ENCODE results near the gene ABL1.

Gene ABL1

DNA sequence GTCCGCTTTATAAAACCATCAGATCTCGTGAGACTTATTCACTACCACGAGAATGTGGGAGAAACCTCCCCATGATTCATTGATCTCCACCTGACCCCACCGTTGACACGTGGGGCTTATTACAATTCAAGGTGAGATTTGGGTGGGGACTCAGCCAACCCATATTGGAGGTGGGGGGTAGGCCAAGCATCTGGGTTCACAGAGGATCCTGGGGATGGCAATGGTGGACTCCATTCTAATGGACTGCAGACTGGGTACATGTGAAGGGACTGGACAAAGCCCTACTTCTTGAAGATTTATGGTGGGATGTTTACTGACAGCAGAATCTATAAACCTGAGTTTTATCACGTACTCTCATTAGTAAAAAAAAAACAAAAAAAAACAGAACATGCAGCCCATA is 46.5 kb downstream of the ABL1 start:
- no peaks in the 10 kb centered on the region for H3K36me3 ChIP-seq (ENCODE audit: insufficient read depth)
- H3K27ac ChIP-seq: no peak overlapping the region
- TF ChIP-seq, protein P1, sequence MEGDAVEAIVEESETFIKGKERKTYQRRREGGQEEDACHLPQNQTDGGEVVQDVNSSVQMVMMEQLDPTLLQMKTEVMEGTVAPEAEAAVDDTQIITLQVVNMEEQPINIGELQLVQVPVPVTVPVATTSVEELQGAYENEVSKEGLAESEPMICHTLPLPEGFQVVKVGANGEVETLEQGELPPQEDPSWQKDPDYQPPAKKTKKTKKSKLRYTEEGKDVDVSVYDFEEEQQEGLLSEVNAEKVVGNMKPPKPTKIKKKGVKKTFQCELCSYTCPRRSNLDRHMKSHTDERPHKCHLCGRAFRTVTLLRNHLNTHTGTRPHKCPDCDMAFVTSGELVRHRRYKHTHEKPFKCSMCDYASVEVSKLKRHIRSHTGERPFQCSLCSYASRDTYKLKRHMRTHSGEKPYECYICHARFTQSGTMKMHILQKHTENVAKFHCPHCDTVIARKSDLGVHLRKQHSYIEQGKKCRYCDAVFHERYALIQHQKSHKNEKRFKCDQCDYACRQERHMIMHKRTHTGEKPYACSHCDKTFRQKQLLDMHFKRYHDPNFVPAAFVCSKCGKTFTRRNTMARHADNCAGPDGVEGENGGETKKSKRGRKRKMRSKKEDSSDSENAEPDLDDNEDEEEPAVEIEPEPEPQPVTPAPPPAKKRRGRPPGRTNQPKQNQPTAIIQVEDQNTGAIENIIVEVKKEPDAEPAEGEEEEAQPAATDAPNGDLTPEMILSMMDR (conservative IDR thresholded peaks at IDR 0.05; ENCODE audit: low read depth, low read length): no peak
- H2AFZ ChIP-seq (ENCODE audit: low read depth): no peak overlapping the region
- no peak overlapping the region for H3K4me2 ChIP-seq
- H3K4me3 ChIP-seq (IDR thresholded peaks at IDR 0.05; ENCODE audit: insufficient read depth, low read depth, low read length): no peak overlapping the region
- no peaks in the 10 kb centered on the region for H3K4me1 ChIP-seq (ENCODE audit: low read depth, poor library complexity, severe bottlenecking)
- no peak overlapping the region for H3K9ac ChIP-seq
- H4K20me1 ChIP-seq (ENCODE audit: insufficient read depth): no peaks in the 10 kb centered on the region
- no peaks in the 10 kb centered on the region for H3K79me2 ChIP-seq (ENCODE audit: insufficient read depth, low read depth)
- no peaks in the 10 kb centered on the region for H3K27me3 ChIP-seq (ENCODE audit: insufficient read depth, low read depth)

DNA sequence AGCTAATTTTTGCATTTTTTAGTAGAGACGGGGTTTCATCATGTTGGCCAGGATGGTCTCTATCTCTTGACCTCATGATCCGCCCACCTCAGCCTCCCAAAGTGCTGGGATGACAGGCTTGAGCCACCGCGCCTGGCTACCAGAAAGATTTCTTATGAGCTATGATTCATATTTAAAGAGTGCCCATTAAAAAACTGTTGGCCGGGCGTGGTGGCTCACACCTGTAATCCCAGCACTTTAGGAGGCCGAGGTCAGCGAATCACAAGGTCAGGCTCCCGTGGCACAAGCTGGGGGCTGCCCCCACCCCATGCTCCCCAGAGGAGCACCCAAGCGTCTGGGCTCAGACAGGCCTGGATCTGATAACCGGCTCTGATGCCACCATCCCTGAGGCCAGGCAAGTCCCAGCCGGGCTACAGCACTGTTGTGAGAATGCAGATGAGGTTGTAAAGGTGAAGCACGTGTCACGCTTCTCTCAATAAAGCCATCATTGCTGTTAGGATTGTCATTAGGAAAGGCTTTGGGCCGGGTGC is 47.7 kb downstream of the ABL1 start:
- Histone ChIP-seq H3K27ac (no peak overlapping the region), H3K36me3 (ENCODE audit: insufficient read depth) (no peaks in the 10 kb centered on the region), H3K4me2 (no peak overlapping the region)

DNA sequence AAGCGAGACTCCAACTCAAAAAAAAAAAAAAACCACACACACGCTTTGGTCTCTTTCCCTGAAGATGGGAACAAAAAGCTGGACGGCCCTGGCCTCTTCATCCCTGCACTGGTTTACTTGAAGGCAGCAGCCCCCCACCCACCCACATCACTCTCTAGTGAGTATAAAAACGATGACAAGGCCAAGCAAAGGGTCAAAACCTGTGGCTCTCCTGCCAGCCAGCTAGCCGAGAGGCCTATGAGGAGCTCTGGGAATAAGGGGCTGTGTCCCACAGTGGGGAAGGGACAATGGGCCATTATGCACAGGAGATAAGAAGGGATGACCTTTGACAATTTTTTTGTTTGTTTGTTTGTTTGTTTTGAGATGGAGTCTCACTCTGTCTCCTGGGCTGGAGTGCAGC is 48.4 kb downstream of the ABL1 start:
- H3K27me3 ChIP-seq (ENCODE audit: insufficient read depth, low read depth): no peaks in the 10 kb centered on the region
- H3K36me3 ChIP-seq (ENCODE audit: insufficient read depth): no peaks in the 10 kb centered on the region
- TF ChIP-seq, protein P1 (conservative IDR thresholded peaks at IDR 0.05; ENCODE audit: low read depth, low read length): no peak
- H3K4me1 ChIP-seq (ENCODE audit: low read depth, poor library complexity, severe bottlenecking): no peaks in the 10 kb centered on the region
- no peaks in the 10 kb centered on the region for H4K20me1 ChIP-seq (ENCODE audit: insufficient read depth)
- no peak overlapping the region for H3K4me2 ChIP-seq
- H2AFZ ChIP-seq (ENCODE audit: low read depth): no peak overlapping the region
- H3K9ac ChIP-seq: no peak overlapping the region
- H3K79me2 ChIP-seq (ENCODE audit: insufficient read depth, low read depth): no peaks in the 10 kb centered on the region
- H3K27ac ChIP-seq: no peak overlapping the region
- H3K4me3 ChIP-seq (IDR thresholded peaks at IDR 0.05; ENCODE audit: insufficient read depth, low read depth, low read length): no peak overlapping the region

More for the DNA sequence above, 47.7 kb downstream of the ABL1 start:
- Histone ChIP-seq H3K4me3 (IDR thresholded peaks at IDR 0.05; ENCODE audit: insufficient read depth, low read depth, low read length) (no peak overlapping the region), H2AFZ (ENCODE audit: low read depth) (no peak overlapping the region), H3K4me1 (ENCODE audit: low read depth, poor library complexity, severe bottlenecking) (no peaks in the 10 kb centered on the region), H3K27me3 (ENCODE audit: insufficient read depth, low read depth) (no peaks in the 10 kb centered on the region), H3K9ac (no peak overlapping the region), H3K79me2 (ENCODE audit: insufficient read depth, low read depth) (no peaks in the 10 kb centered on the region), H4K20me1 (ENCODE audit: insufficient read depth) (no peaks in the 10 kb centered on the region)
- TF ChIP-seq, protein P1 (conservative IDR thresholded peaks at IDR 0.05; ENCODE audit: low read depth, low read length): no peak

DNA sequence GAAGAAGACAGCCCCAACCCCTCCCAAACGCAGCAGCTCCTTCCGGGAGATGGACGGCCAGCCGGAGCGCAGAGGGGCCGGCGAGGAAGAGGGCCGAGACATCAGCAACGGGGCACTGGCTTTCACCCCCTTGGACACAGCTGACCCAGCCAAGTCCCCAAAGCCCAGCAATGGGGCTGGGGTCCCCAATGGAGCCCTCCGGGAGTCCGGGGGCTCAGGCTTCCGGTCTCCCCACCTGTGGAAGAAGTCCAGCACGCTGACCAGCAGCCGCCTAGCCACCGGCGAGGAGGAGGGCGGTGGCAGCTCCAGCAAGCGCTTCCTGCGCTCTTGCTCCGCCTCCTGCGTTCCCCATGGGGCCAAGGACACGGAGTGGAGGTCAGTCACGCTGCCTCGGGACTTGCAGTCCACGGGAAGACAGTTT is 49.1 kb downstream of the ABL1 start:
- Histone ChIP-seq H4K20me1 (ENCODE audit: insufficient read depth) (no peaks in the 10 kb centered on the region), H3K79me2 (ENCODE audit: insufficient read depth, low read depth) (no peaks in the 10 kb centered on the region), H3K4me3 (IDR thresholded peaks at IDR 0.05; ENCODE audit: insufficient read depth, low read depth, low read length) (no peak overlapping the region), H3K27me3 (ENCODE audit: insufficient read depth, low read depth) (no peaks in the 10 kb centered on the region), H2AFZ (ENCODE audit: low read depth) (no peak overlapping the region), H3K27ac (no peak overlapping the region), H3K36me3 (ENCODE audit: insufficient read depth) (no peaks in the 10 kb centered on the region), H3K4me1 (ENCODE audit: low read depth, poor library complexity, severe bottlenecking) (no peaks in the 10 kb centered on the region), H3K9ac (no peak overlapping the region), H3K4me2 (no peak overlapping the region)
- TF ChIP-seq, protein P1 (conservative IDR thresholded peaks at IDR 0.05; ENCODE audit: low read depth, low read length): no peak
